Fibroblast of skin of scalp (primary cell): ENCODE data around the gene IFI27L2.

Experiments
- DNase-seq: peaks from one replicate; pipeline ENCODE4 v3.0.0-alpha.2; 2013

IFI27L2 gene

GRCh38 chr14:94098326-94098992 lies 30.9 kb downstream of the IFI27L2 start:
- peak; percentile 90 for DNase-seq

- DNase-seq, result no peak
Observed at GRCh38 chr14:94097091-94097490, 32.3 kb downstream of the IFI27L2 start.

- no peak for DNase-seq
Observed at GRCh38 chr14:94093418-94093817, 36.0 kb downstream of the IFI27L2 start.

GRCh38 chr14:94089479-94089878 lies 39.9 kb downstream of the IFI27L2 start:
- DNase-seq, result no peak

- DNase-seq, result no peak
Observed at GRCh38 chr14:94088516-94088915, 40.9 kb downstream of the IFI27L2 start.

- no peak for DNase-seq
Observed at GRCh38 chr14:94087891-94088290, 41.5 kb downstream of the IFI27L2 start.

GRCh38 chr14:94081386-94081820 lies 48.0 kb downstream of the IFI27L2 start:
- no peak for DNase-seq

- peak; percentile 93 for DNase-seq
Observed at GRCh38 chr14:94080621-94081385, 48.6 kb downstream of the IFI27L2 start, which contains the start of the genes DDX24 and IFI27L1. DDX24 (minus strand) TSS chr14:94081202; CDS start chr14:94079742, 1,460 bp downstream. IFI27L1 (plus strand) TSS chr14:94081310; CDS start chr14:94096938, 15,628 bp downstream.

GRCh38 chr14:94079891-94080620 lies 49.3 kb downstream of the IFI27L2 start:
- DNase-seq, result peak; percentile 39

GRCh38 chr14:94077823-94078222 lies 51.6 kb downstream of the IFI27L2 start:
- no peak for DNase-seq
